ENCODE measurements around the gene RTL5.

- TF ChIP-seq FOSL1 (IDR thresholded peaks at IDR 0.05; ENCODE audit: low read depth) = no peak
- TF ChIP-seq CEBPB (IDR thresholded peaks at IDR 0.05; ENCODE audit: low read depth) = no peak
- TF ChIP-seq ZNF274 (IDR thresholded peaks at IDR 0.05; ENCODE audit: low read depth, low read length) = no peak
- no peak for TF ChIP-seq EZH2 (IDR thresholded peaks at IDR 0.05)
- no peak for TF ChIP-seq CTCF (IDR thresholded peaks at IDR 0.05 in 2 of 3, conservative IDR thresholded peaks at IDR 0.05 in 1 of 3; ENCODE audit: borderline replicate concordance in 1 of 3, insufficient read depth in 1 of 3, low read depth in 2 of 3, low read length in 2 of 3)
- no peak for TF ChIP-seq REST (IDR thresholded peaks at IDR 0.05; ENCODE audit: low read depth)
- no peak for TF ChIP-seq POLR2A (IDR thresholded peaks at IDR 0.05; ENCODE audit: borderline replicate concordance, extremely low read depth, insufficient read depth, insufficient read length)
- TF ChIP-seq JUND (IDR thresholded peaks at IDR 0.05) = no peak
- TF ChIP-seq POLR2AphosphoS5 (IDR thresholded peaks at IDR 0.05; ENCODE audit: low read depth, low read length) = no peak
- TF ChIP-seq EZH2phosphoT487 (IDR thresholded peaks at IDR 0.05; ENCODE audit: borderline replicate concordance) = no peak
- TF ChIP-seq TCF7L2 (IDR thresholded peaks at IDR 0.05; ENCODE audit: borderline replicate concordance, extremely low read depth, insufficient read depth, insufficient read length) = no peak
- no peak for TF ChIP-seq ZFX (IDR thresholded peaks at IDR 0.05)
Observed at GRCh38 chrX:72158773-72159172, 27.1 kb upstream of the RTL5 start.

All from HCT116 (cell line).